HepG2 (cell line): Measurements from ENCODE around the gene DDX54. TPM values are rescaled to one million over a fixed set of nuclear protein-coding genes. Genes with fewer than 3 reads are reported as not detected.

Experiments
- ARID5B ChIP-seq: IDR thresholded peaks from 2 replicates; pipeline ENCODE4 v1.4.0; 2020; ENCODE audit warnings: mild to moderate bottlenecking, missing genetic modification reagents
- ELF3 ChIP-seq: IDR thresholded peaks from 2 replicates; pipeline ENCODE4 v1.6.1; 2016; ENCODE audit warnings: missing genetic modification reagents, missing compliant biosample characterization
- HDAC1 ChIP-seq: sonication (generic); formaldehyde crosslinking; IDR thresholded peaks from 2 replicates; pipeline ENCODE4 v1.5.1; 2020; ENCODE audit warnings: mild to moderate bottlenecking, missing genetic modification reagents
- HNF4G ChIP-seq, 2 experiments: sonication (generic) in 1 of 2; formaldehyde crosslinking in 1 of 2; IDR thresholded peaks; 2 replicates each; pipeline versions ENCODE4 v1.4.0 to v1.6.1; 2011 to 2020; ENCODE audit warnings: borderline replicate concordance in 2 of 2, low read depth in 2 of 2, mild to moderate bottlenecking in 2 of 2, low read length in 1 of 2, missing genetic modification reagents in 1 of 2, moderate library complexity in 1 of 2
- HNRNPL ChIP-seq: fragments of 200-400 bp; formaldehyde crosslinking; IDR thresholded peaks from 2 replicates; pipeline ENCODE4 v1.6.1; 2017; ENCODE audit warnings: mild to moderate bottlenecking, low read depth, low read length
- HOXA3 ChIP-seq: sonication (generic); formaldehyde crosslinking; IDR thresholded peaks from 2 replicates; pipeline ENCODE4 v1.5.0; 2020; ENCODE audit warnings: missing genetic modification reagents
- HOXA5 ChIP-seq: sonication (generic); formaldehyde crosslinking; IDR thresholded peaks from 2 replicates; pipeline ENCODE4 v1.4.0; 2020; ENCODE audit warnings: missing genetic modification reagents
- MAFF ChIP-seq: IDR thresholded peaks from 2 replicates; pipeline ENCODE4 v1.6.1; 2011; ENCODE audit warnings: low read depth, low read length, improper control_type of control experiment
- MEF2D ChIP-seq: sonication (generic); formaldehyde crosslinking; IDR thresholded peaks from 2 replicates; pipeline ENCODE4 v1.5.1; 2020; ENCODE audit warnings: mild to moderate bottlenecking, missing genetic modification reagents
- RXRA ChIP-seq: sonication (generic); formaldehyde crosslinking; IDR thresholded peaks from 2 replicates; pipeline ENCODE4 v1.5.1; 2020; ENCODE audit warnings: missing genetic modification reagents
- TBX2 ChIP-seq: sonication (generic); formaldehyde crosslinking; IDR thresholded peaks from 2 replicates; pipeline ENCODE4 v1.5.0; 2020; ENCODE audit warnings: missing genetic modification reagents, mild to moderate bottlenecking, borderline replicate concordance
- ZBTB37 ChIP-seq: sonication (generic); formaldehyde crosslinking; IDR thresholded peaks from 2 replicates; pipeline ENCODE4 v1.4.0; 2020; ENCODE audit warnings: mild to moderate bottlenecking, missing genetic modification reagents
- ZNF12 ChIP-seq: sonication (generic); formaldehyde crosslinking; IDR thresholded peaks from 2 replicates; pipeline ENCODE4 v1.5.0; 2020; ENCODE audit warnings: missing genetic modification reagents
- ZNF263 ChIP-seq: sonication (generic); formaldehyde crosslinking; IDR thresholded peaks from 2 replicates; pipeline ENCODE4 v1.4.0; 2020; ENCODE audit warnings: missing genetic modification reagents
- ZNF343 ChIP-seq: sonication (generic); formaldehyde crosslinking; IDR thresholded peaks from 2 replicates; pipeline ENCODE4 v1.4.0; 2020; ENCODE audit warnings: mild to moderate bottlenecking, missing genetic modification reagents
- ZSCAN29 ChIP-seq: sonication (generic); formaldehyde crosslinking; conservative IDR thresholded peaks from 2 replicates; pipeline ENCODE4 v1.4.0; 2020; ENCODE audit warnings: mild to moderate bottlenecking, missing genetic modification reagents
- polyA plus RNA-seq, 8 experiments: library from polyadenylated mRNA; depleted of rRNA in 3 of 8; stranded (reverse) in 7 of 8; unstranded in 1 of 8; fragments of >200 nt; fragmentation: Illumina TruSeq in 4 of 8; extraction: Trizol in 4 of 8; gene quantifications; 2 replicates each; pipeline versions ENCODE4 v1.2.1 to v1.2.3, GENCODE V29; 2011 to 2016; ENCODE audit warnings: low read depth in 4 of 8, missing spikeins in 1 of 8, mixed read lengths in 1 of 8; ENCODE audit not compliant: insufficient read depth in 1 of 8
- total RNA-seq, 5 experiments: library from RNA; depleted of rRNA; stranded (reverse); fragments of >200 nt; fragmentation: Illumina TruSeq; extraction: Trizol; gene quantifications; 2 replicates each; pipeline ENCODE4 v1.2.3, GENCODE V29; 2016; ENCODE audit warnings: low read depth in 1 of 5
- TF ChIP-seq, protein P1 (sequence below): IDR thresholded peaks from 2 replicates; pipeline ENCODE4 v1.6.1; 2018; ENCODE audit warnings: missing genetic modification reagents, mild to moderate bottlenecking, missing compliant biosample characterization
- TF ChIP-seq, protein P2 (sequence below): sonication (generic); formaldehyde crosslinking; IDR thresholded peaks from 2 replicates; pipeline ENCODE4 v1.4.0; 2020; ENCODE audit warnings: missing genetic modification reagents
- TF ChIP-seq, protein P3 (sequence below): IDR thresholded peaks from 2 replicates; pipeline ENCODE4 v1.6.1; 2012; ENCODE audit warnings: inconsistent platforms

DDX54 gene
- total and polyA plus RNA-seq, 2 of the 13 experiments (the other 11 are each of a cell fraction or from before 2014, with no cell fraction given) = 59.7 to 61.1 TPM

DNA sequence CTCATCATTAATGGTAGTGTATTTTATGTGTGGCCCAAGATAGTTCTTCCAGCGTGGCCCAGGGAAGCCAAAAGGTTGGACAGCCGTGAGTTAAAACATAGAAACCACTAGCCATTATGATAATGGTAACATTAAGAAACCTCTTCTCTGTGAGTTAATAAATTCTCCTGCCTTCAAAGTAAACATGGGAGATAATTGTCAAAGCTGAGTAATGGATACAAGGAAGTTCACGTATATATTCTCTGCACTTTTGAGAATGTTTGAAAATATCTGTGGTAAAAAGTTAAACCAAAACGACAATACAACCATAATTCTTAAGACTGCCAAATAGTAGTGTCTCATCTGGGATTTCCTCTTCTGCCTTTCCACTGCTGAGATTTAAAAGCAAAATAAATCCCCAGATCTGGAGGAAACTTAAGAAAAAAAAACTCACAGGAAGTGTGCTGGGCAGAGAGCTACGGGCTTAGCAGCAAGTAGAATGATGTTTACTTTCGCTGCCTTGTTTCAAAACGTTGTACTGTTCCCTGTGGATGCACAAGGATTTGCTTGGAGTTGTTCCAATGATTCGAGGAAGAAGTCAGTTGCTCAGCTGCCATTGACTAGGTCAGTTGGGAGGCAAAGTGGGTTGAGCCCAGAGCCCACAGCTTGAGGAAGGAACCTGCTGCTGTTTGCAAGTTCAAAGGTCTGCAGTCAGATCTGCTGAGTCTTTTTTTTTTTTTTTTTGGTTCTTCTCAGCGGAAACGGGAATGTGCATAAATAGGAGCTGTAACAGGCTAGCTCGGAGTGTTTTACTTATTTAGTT is 37.7 kb upstream of the DDX54 start (continued):
- peak; percentile 82; the same call in 1 of the 2 replicates for TF ChIP-seq HNF4G (IDR thresholded peaks at IDR 0.05; ENCODE audit: borderline replicate concordance, low read depth, low read length)
- TF ChIP-seq HNF4G (CRISPR knock-in tag; IDR thresholded peaks at IDR 0.05; ENCODE audit: borderline replicate concordance, low read depth) = peak; percentile 68; the same call in 1 of the 2 replicates
- peak; percentile 73 for TF ChIP-seq ARID5B (CRISPR knock-in tag)
- TF ChIP-seq MAFF = peak; percentile 84
- TF ChIP-seq ZNF343 (CRISPR knock-in tag) = 0 out of 2 replicates have a peak, but pooled peaks have one; percentile 38
- TF ChIP-seq, protein P1, sequence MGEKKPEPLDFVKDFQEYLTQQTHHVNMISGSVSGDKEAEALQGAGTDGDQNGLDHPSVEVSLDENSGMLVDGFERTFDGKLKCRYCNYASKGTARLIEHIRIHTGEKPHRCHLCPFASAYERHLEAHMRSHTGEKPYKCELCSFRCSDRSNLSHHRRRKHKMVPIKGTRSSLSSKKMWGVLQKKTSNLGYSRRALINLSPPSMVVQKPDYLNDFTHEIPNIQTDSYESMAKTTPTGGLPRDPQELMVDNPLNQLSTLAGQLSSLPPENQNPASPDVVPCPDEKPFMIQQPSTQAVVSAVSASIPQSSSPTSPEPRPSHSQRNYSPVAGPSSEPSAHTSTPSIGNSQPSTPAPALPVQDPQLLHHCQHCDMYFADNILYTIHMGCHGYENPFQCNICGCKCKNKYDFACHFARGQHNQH (CRISPR knock-in tag) = peak; percentile 22; the same call in 1 of the 2 replicates
- no peak for TF ChIP-seq TBX2 (CRISPR knock-in tag)
- peak; percentile 25; the same call in 1 of the 2 replicates for TF ChIP-seq RXRA (CRISPR knock-in tag)
- TF ChIP-seq, protein P2, sequence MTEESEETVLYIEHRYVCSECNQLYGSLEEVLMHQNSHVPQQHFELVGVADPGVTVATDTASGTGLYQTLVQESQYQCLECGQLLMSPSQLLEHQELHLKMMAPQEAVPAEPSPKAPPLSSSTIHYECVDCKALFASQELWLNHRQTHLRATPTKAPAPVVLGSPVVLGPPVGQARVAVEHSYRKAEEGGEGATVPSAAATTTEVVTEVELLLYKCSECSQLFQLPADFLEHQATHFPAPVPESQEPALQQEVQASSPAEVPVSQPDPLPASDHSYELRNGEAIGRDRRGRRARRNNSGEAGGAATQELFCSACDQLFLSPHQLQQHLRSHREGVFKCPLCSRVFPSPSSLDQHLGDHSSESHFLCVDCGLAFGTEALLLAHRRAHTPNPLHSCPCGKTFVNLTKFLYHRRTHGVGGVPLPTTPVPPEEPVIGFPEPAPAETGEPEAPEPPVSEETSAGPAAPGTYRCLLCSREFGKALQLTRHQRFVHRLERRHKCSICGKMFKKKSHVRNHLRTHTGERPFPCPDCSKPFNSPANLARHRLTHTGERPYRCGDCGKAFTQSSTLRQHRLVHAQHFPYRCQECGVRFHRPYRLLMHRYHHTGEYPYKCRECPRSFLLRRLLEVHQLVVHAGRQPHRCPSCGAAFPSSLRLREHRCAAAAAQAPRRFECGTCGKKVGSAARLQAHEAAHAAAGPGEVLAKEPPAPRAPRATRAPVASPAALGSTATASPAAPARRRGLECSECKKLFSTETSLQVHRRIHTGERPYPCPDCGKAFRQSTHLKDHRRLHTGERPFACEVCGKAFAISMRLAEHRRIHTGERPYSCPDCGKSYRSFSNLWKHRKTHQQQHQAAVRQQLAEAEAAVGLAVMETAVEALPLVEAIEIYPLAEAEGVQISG (CRISPR knock-in tag) = 0 out of 2 replicates have a peak, but pooled peaks have one; percentile 21
- peak; percentile 66 for TF ChIP-seq HDAC1 (CRISPR knock-in tag)
- TF ChIP-seq, protein P3, sequence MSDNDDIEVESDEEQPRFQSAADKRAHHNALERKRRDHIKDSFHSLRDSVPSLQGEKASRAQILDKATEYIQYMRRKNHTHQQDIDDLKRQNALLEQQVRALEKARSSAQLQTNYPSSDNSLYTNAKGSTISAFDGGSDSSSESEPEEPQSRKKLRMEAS = no peak
- TF ChIP-seq MEF2D (CRISPR knock-in tag) = no peak
- TF ChIP-seq HNRNPL = no peak
- TF ChIP-seq HOXA3 (CRISPR knock-in tag) = peak; percentile 60; the same call in 1 of the 2 replicates
- TF ChIP-seq ELF3 (CRISPR knock-in tag) = peak; percentile 71
- peak; percentile 71; the same call in 1 of the 2 replicates for TF ChIP-seq ZNF12 (CRISPR knock-in tag)
- TF ChIP-seq ZBTB37 (CRISPR knock-in tag) = no peak
- TF ChIP-seq ZNF263 (CRISPR knock-in tag) = no peak
- TF ChIP-seq ZSCAN29 (CRISPR knock-in tag) = 0 out of 2 replicates have a peak, but pooled peaks have one; percentile 69
- TF ChIP-seq HOXA5 (CRISPR knock-in tag) = no peak
